Activated CD8-positive, alpha-beta T cell treated with anti-CD3 and anti-CD28 coated beads, Interleukin-2, amount 10 ng/mL, durations not matched to agents 7 days and 5 days (primary cell): ENCODE results near the gene VPS35L. TPM values are rescaled to one million over a fixed set of nuclear protein-coding genes. Genes with fewer than 3 reads are reported as not detected.

Source experiments
- ATAC-seq: fragments of 150-1000 bp; cut with Tn5 transposase; one replicate; pipeline ENCODE4 v1.10.0; 2021; ENCODE audit warnings: moderate library complexity
- CTCF ChIA-PET: fragments of 350-600 bp; sonication (Branson Sonifier 250); formaldehyde crosslinking; loops from one replicate; lab custom pipeline; 2021; ENCODE audit warnings: antibody characterized with exemption; lab: Charles Lee
- POLR2A ChIA-PET: fragments of 350-600 bp; sonication (Branson Sonifier 250); formaldehyde crosslinking; loops from one replicate; lab custom pipeline; 2021; ENCODE audit warnings: antibody characterized with exemption; lab: Charles Lee
- DNase-seq: peaks from one replicate; pipeline ENCODE4 v3.0.0-alpha.2; 2020
- H3K27ac Mint-ChIP-seq: one replicate; pipeline ENCODE4 v1.8.0; 2021; ENCODE audit warnings: mild to moderate bottlenecking, mixed read lengths
- H3K27me3 Mint-ChIP-seq: one replicate; pipeline ENCODE4 v1.8.0; 2021; ENCODE audit warnings: low read depth, mixed read lengths
- H3K36me3 Mint-ChIP-seq: one replicate; pipeline ENCODE4 v1.8.0; 2021; ENCODE audit warnings: low read depth, mixed read lengths
- H3K4me1 Mint-ChIP-seq: one replicate; pipeline ENCODE4 v1.8.0; 2021; ENCODE audit warnings: low read depth, mixed read lengths
- H3K4me3 Mint-ChIP-seq: one replicate; pipeline ENCODE4 v1.8.0; 2021; ENCODE audit warnings: mild to moderate bottlenecking, mixed read lengths
- H3K9me3 Mint-ChIP-seq: one replicate; pipeline ENCODE4 v1.8.0; 2022; ENCODE audit warnings: mixed read lengths; ENCODE audit not compliant: insufficient read depth
- total RNA-seq, 2 experiments: library from RNA; stranded (reverse); gene quantifications; one replicate each; pipeline ENCODE4 v1.2.3, GENCODE V29; 2021

Gene VPS35L
- total RNA-seq, 2 experiments from 2014 or later: 61.5 to 65.1 TPM

GRCh38 chr16:19595043-19595767, 39.7 kb downstream of the VPS35L start:
- CTCF ChIA-PET: interaction anchor here (1.0 to 4.1 kb wide), 3 partner anchors 11 to 312 kb away, joined by 3 to 14 read pairs (median 4); partner anchors contain the start of gene VPS35L

GRCh38 chr16:19598805-19599510, 43.5 kb downstream of the VPS35L start:
- no peak for ATAC-seq
- ChIA-PET CTCF (interaction anchor here (0.7 to 7.7 kb wide), 9 partner anchors 15 to 786 kb away, joined by 3 to 70 read pairs (median 5); partner anchors contain the start of genes GPRC5B and VPS35L), POLR2A (interaction anchor here (0.6 kb wide), 1 partner anchor 18 kb away, joined by 4 read pairs; no protein-coding TSS in a partner anchor)
- Mint-ChIP-seq H3K4me3 (no peak overlapping the region), H3K36me3 (peaks cover 20% of the 10 kb centered on the region), H3K9me3 (no peaks in the 10 kb centered on the region), H3K4me1 (no peaks in the 10 kb centered on the region), H3K27me3 (no peaks in the 10 kb centered on the region), H3K27ac (no peak overlapping the region)
- DNase-seq: no peak

More at GRCh38 chr16:19595043-19595767, 39.7 kb downstream of the VPS35L start:
- Mint-ChIP-seq H3K4me3 (no peak overlapping the region), H3K27me3 (no peaks in the 10 kb centered on the region), H3K9me3 (no peaks in the 10 kb centered on the region), H3K4me1 (no peaks in the 10 kb centered on the region), H3K27ac (no peak overlapping the region), H3K36me3 (peaks cover 12% of the 10 kb centered on the region)
- no peak for DNase-seq
- no peak for ATAC-seq
- POLR2A ChIA-PET: interaction anchor here (0.6 kb wide), 1 partner anchor 1284 kb away, joined by 4 read pairs; no protein-coding TSS in a partner anchor

GRCh38 chr16:19599968-19600716, 44.6 kb downstream of the VPS35L start:
- no peaks in the 10 kb centered on the region for H3K27me3 Mint-ChIP-seq
- no peak overlapping the region for H3K4me3 Mint-ChIP-seq
- H3K27ac Mint-ChIP-seq: no peak overlapping the region
- H3K4me1 Mint-ChIP-seq: no peaks in the 10 kb centered on the region
- DNase-seq (no peak), ATAC-seq (no peak)
- H3K9me3 Mint-ChIP-seq: no peaks in the 10 kb centered on the region
- peaks cover 25% of the 10 kb centered on the region for H3K36me3 Mint-ChIP-seq
- POLR2A ChIA-PET: no interaction called here
- CTCF ChIA-PET: interaction anchor here (0.7 to 7.7 kb wide), 10 partner anchors 9 to 307 kb away, joined by 3 to 70 read pairs (median 4); partner anchors contain the start of gene GPRC5B

GRCh38 chr16:19601083-19601976, 45.8 kb downstream of the VPS35L start:
- no peak for ATAC-seq

GRCh38 chr16:19604911-19605310, 49.4 kb downstream of the VPS35L start:
- Mint-ChIP-seq H3K4me3 (no peak overlapping the region), H3K27ac (no peak overlapping the region), H3K4me1 (no peaks in the 10 kb centered on the region), H3K27me3 (no peaks in the 10 kb centered on the region), H3K9me3 (no peaks in the 10 kb centered on the region), H3K36me3 (peaks cover 41% of the 10 kb centered on the region)
- ATAC-seq: no peak
- DNase-seq: no peak
- ChIA-PET POLR2A (no interaction called here), CTCF (interaction anchor here (1.4 to 2.4 kb wide), 2 partner anchors 49 to 282 kb away, joined by 6 to 7 read pairs; partner anchors contain the start of gene VPS35L)

More at GRCh38 chr16:19601083-19601976, 45.8 kb downstream of the VPS35L start:
- DNase-seq: peak; percentile 54
- H3K36me3 Mint-ChIP-seq: peaks cover 30% of the 10 kb centered on the region
- H3K27ac Mint-ChIP-seq: no peak overlapping the region
- no peaks in the 10 kb centered on the region for H3K27me3 Mint-ChIP-seq
- H3K4me1 Mint-ChIP-seq: no peaks in the 10 kb centered on the region
- ChIA-PET POLR2A (no interaction called here), CTCF (interaction anchor here (0.7 to 7.7 kb wide), 26 partner anchors 9 to 306 kb away, joined by 3 to 70 read pairs (median 4); partner anchors contain the start of gene GPRC5B)
- no peak overlapping the region for H3K4me3 Mint-ChIP-seq
- no peaks in the 10 kb centered on the region for H3K9me3 Mint-ChIP-seq

- CTCF ChIA-PET: interaction anchor here (1.4 kb wide), 1 partner anchor 281 kb away, joined by 6 read pairs; no protein-coding TSS in a partner anchor
Measured at GRCh38 chr16:19605701-19606100, 50.2 kb downstream of the VPS35L start.

GRCh38 chr16:19607616-19608280, 52.2 kb downstream of the VPS35L start:
- Mint-ChIP-seq H3K27me3 (no peaks in the 10 kb centered on the region), H3K27ac (no peak overlapping the region), H3K9me3 (no peaks in the 10 kb centered on the region), H3K4me3 (no peak overlapping the region), H3K36me3 (peaks cover 38% of the 10 kb centered on the region), H3K4me1 (no peaks in the 10 kb centered on the region)
- no peak for ATAC-seq
- ChIA-PET CTCF (interaction anchor here (1.1 to 1.2 kb wide), 2 partner anchors 24 to 279 kb away, joined by 3 to 6 read pairs; no protein-coding TSS in a partner anchor), POLR2A (no interaction called here)
- no peak for DNase-seq

More at GRCh38 chr16:19605701-19606100, 50.2 kb downstream of the VPS35L start:
- Mint-ChIP-seq H3K27me3 (no peaks in the 10 kb centered on the region), H3K36me3 (peaks cover 42% of the 10 kb centered on the region), H3K27ac (no peak overlapping the region), H3K4me1 (no peaks in the 10 kb centered on the region), H3K9me3 (no peaks in the 10 kb centered on the region), H3K4me3 (no peak overlapping the region)
- POLR2A ChIA-PET: no interaction called here
- no peak for DNase-seq
- ATAC-seq: no peak

GRCh38 chr16:19609359-19609758, 53.9 kb downstream of the VPS35L start:
- Mint-ChIP-seq H3K9me3 (no peaks in the 10 kb centered on the region), H3K36me3 (peaks cover 33% of the 10 kb centered on the region), H3K27ac (no peak overlapping the region), H3K4me3 (no peak overlapping the region), H3K4me1 (no peaks in the 10 kb centered on the region), H3K27me3 (no peaks in the 10 kb centered on the region)
- ChIA-PET CTCF (no interaction called here), POLR2A (no interaction called here)
- ATAC-seq (no peak), DNase-seq (no peak)

- ATAC-seq: no peak
- peaks cover 29% of the 10 kb centered on the region for H3K36me3 Mint-ChIP-seq
- H3K27ac Mint-ChIP-seq: no peak overlapping the region
- no peak for DNase-seq
- CTCF ChIA-PET: interaction anchor here (1.4 kb wide), 1 partner anchor 9 kb away, joined by 5 read pairs; no protein-coding TSS in a partner anchor
- no peaks in the 10 kb centered on the region for H3K4me1 Mint-ChIP-seq
- H3K27me3 Mint-ChIP-seq: no peaks in the 10 kb centered on the region
- H3K4me3 Mint-ChIP-seq: no peak overlapping the region
- H3K9me3 Mint-ChIP-seq: no peaks in the 10 kb centered on the region
- POLR2A ChIA-PET: no interaction called here
Measured at GRCh38 chr16:19610200-19610599, 54.7 kb downstream of the VPS35L start.

GRCh38 chr16:19613834-19614233, 58.3 kb downstream of the VPS35L start:
- no peak for ATAC-seq
- Mint-ChIP-seq H3K27ac (no peak overlapping the region), H3K4me1 (no peaks in the 10 kb centered on the region), H3K9me3 (no peaks in the 10 kb centered on the region), H3K27me3 (no peaks in the 10 kb centered on the region), H3K4me3 (no peak overlapping the region), H3K36me3 (peaks cover 15% of the 10 kb centered on the region)
- ChIA-PET CTCF (interaction anchor here (0.9 to 1.7 kb wide), 5 partner anchors 12 to 294 kb away, joined by 4 to 7 read pairs (median 4); partner anchors contain the start of gene VPS35L), POLR2A (no interaction called here)
- no peak for DNase-seq
